Measurements from ENCODE around the gene SIAE. TPM values are rescaled to one million over a fixed set of nuclear protein-coding genes. Genes with fewer than 3 reads are reported as not detected.

Gene SIAE
- total RNA-seq, 1 donor from 2014 or later, result 8.8 TPM

DNA sequence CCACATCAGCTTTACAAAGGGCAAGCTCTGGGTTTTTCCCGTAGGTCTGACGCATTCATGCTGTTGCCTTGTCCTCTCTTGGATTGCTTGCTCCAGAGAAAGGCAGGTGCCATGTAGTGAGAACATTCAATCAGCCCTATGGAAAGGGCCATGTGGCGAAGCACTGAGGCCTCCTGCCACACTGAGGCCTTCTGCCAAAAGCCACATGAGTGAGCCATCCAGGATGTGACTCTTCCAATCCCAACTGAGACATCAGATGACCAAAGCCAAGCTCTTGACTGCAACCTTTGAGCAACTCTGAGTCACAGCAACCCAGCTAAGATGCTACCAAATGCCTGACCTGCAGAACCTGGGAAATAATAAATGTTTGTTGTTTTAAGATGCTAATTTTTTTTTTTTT is 71.3 kb downstream of the SIAE start:
- TF ChIP-seq, protein P1, sequence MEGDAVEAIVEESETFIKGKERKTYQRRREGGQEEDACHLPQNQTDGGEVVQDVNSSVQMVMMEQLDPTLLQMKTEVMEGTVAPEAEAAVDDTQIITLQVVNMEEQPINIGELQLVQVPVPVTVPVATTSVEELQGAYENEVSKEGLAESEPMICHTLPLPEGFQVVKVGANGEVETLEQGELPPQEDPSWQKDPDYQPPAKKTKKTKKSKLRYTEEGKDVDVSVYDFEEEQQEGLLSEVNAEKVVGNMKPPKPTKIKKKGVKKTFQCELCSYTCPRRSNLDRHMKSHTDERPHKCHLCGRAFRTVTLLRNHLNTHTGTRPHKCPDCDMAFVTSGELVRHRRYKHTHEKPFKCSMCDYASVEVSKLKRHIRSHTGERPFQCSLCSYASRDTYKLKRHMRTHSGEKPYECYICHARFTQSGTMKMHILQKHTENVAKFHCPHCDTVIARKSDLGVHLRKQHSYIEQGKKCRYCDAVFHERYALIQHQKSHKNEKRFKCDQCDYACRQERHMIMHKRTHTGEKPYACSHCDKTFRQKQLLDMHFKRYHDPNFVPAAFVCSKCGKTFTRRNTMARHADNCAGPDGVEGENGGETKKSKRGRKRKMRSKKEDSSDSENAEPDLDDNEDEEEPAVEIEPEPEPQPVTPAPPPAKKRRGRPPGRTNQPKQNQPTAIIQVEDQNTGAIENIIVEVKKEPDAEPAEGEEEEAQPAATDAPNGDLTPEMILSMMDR (IDR thresholded peaks at IDR 0.05; ENCODE audit: unreplicated experiment), result no peak
- peaks cover 9% of the 10 kb centered on the region for H3K9me3 Mint-ChIP-seq
- H3K4me1 Mint-ChIP-seq, result no peaks in the 10 kb centered on the region
- H3K36me3 Mint-ChIP-seq, result no peaks in the 10 kb centered on the region
- H3K27me3 Mint-ChIP-seq (ENCODE audit: low read depth), result peaks cover 24% of the 10 kb centered on the region
- no peak overlapping the region for H3K27ac Mint-ChIP-seq
- no peak for DNase-seq (ENCODE audit: low spot score in 2 of 2, unreplicated experiment in 2 of 2)
- no peak overlapping the region for H3K4me3 Mint-ChIP-seq

DNA sequence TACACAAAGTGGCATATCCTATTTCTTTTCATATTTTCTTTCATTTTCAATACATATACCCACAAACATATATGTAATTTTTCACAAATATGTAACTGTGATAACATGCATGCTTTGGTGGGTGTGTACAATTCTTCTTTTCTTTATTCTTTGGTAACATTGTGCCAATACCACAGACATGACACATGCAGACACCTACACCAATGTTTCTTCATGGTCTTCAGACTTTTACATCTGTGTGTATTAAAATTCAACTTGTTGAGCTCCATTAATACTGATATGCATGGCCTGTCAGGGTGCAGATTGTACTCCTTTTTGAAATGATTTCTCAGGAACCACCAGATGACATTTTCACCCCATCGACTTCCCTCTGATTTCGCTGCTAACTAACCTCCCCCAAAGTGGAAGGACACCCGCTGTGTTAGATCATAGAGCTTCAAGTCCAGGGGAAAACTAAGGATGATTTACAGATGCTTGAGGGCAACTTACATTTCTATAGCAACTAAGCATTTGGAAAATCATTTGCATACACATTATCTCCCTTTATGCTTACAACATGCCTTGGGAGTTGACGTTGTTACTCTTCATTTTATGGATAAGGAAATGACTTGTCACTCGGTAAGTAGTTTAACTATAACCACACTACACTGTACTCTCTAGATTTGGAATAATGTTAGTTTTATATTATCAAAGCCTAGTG is 72.8 kb downstream of the SIAE start:
- Mint-ChIP-seq H3K4me3 (no peak overlapping the region), H3K27ac (no peak overlapping the region), H3K36me3 (no peaks in the 10 kb centered on the region)

DNA sequence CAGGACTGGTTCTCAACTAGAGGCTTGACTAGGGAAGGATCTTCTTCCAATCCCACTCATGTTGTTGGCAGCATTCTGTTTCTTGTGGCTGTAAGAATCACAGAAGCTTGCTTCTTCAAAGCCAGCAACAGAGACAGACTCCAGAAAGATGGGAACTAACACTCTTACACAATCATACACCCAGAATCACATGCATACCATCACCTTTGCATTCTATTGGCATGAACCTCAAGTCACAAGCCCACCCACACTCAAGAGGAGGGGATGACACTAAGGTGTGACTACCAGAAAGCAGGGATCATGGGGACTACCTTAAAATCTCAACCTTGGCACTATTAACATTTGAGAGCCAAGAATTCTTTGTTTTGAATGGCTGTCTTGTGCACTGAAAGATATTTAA is 75.9 kb downstream of the SIAE start:
- Mint-ChIP-seq H3K27ac (no peak overlapping the region), H3K9me3 (peaks cover 9% of the 10 kb centered on the region), H3K4me3 (no peak overlapping the region), H3K36me3 (no peaks in the 10 kb centered on the region), H3K27me3 (ENCODE audit: low read depth) (peaks cover 48% of the 10 kb centered on the region), H3K4me1 (no peaks in the 10 kb centered on the region)
- no peak for DNase-seq (ENCODE audit: low spot score in 2 of 2, unreplicated experiment in 2 of 2)
- TF ChIP-seq, protein P1 (IDR thresholded peaks at IDR 0.05; ENCODE audit: unreplicated experiment), result no peak

More for the DNA sequence above, 72.8 kb downstream of the SIAE start:
- no peak for DNase-seq (ENCODE audit: low spot score in 2 of 2, unreplicated experiment in 2 of 2)
- TF ChIP-seq, protein P1 (IDR thresholded peaks at IDR 0.05; ENCODE audit: unreplicated experiment), result no peak
- Mint-ChIP-seq H3K4me1 (no peaks in the 10 kb centered on the region), H3K27me3 (ENCODE audit: low read depth) (peaks cover 38% of the 10 kb centered on the region), H3K9me3 (peaks cover 9% of the 10 kb centered on the region)

DNA sequence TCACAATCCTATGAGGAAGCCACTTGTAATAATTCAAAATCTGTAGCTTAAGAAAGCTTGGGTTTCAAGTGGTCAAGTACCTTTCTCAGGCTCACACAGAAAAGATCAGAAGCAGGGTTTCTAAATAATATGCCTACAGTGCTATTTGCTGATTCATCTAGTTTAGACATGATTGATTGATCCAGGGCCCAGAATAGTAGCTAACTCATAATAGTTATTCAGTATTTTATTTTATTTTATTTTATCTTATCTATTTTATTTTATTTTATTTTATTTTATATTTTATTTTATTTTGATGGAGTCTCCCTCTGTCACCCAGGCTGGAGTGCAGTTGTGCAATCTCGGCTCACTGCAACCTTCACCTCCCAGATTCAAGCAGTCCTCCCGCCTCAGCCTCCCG is 78.2 kb downstream of the SIAE start:
- DNase-seq (ENCODE audit: low spot score in 2 of 2, unreplicated experiment in 2 of 2), result no peak
- Mint-ChIP-seq H3K4me1 (no peaks in the 10 kb centered on the region), H3K36me3 (no peaks in the 10 kb centered on the region), H3K27ac (no peak overlapping the region), H3K9me3 (peaks cover 9% of the 10 kb centered on the region), H3K4me3 (no peak overlapping the region), H3K27me3 (ENCODE audit: low read depth) (peaks cover 46% of the 10 kb centered on the region)
- TF ChIP-seq, protein P1 (IDR thresholded peaks at IDR 0.05; ENCODE audit: unreplicated experiment), result no peak

DNA sequence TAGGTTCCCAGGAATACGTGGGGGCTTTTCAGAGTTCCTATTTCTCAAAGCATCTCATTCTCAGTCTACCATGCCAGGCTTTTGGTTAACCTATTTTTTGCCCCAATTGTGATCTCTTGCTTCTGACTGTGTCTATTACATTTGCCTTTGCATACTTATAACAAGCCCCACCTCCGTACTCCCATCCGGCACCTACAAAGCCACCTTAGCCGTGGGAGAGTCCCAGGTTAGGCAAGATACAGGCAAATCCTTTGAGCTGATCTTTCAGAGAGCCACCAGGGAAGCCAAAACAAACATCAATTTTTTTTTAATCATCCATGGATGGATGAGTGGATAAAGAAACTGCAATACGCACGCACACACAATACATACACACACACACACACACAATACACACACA is 80.9 kb downstream of the SIAE start:
- no peaks in the 10 kb centered on the region for H3K4me1 Mint-ChIP-seq
- H3K27me3 Mint-ChIP-seq (ENCODE audit: low read depth), result peaks cover 50% of the 10 kb centered on the region
- H3K4me3 Mint-ChIP-seq, result no peak overlapping the region
- no peak for DNase-seq (ENCODE audit: low spot score in 2 of 2, unreplicated experiment in 2 of 2)
- H3K9me3 Mint-ChIP-seq, result no peaks in the 10 kb centered on the region
- no peaks in the 10 kb centered on the region for H3K36me3 Mint-ChIP-seq
- no peak overlapping the region for H3K27ac Mint-ChIP-seq
- TF ChIP-seq, protein P1 (IDR thresholded peaks at IDR 0.05; ENCODE audit: unreplicated experiment), result no peak

Measured in mesothelial cell of epicardium (in vitro differentiated cells).